ENCODE results near the gene ANKRD11. TPM values are rescaled to one million over a fixed set of nuclear protein-coding genes. Genes with fewer than 3 reads are reported as not detected.

Gene ANKRD11
- polyA plus RNA-seq, 1 donor = 72.7 TPM

DNA sequence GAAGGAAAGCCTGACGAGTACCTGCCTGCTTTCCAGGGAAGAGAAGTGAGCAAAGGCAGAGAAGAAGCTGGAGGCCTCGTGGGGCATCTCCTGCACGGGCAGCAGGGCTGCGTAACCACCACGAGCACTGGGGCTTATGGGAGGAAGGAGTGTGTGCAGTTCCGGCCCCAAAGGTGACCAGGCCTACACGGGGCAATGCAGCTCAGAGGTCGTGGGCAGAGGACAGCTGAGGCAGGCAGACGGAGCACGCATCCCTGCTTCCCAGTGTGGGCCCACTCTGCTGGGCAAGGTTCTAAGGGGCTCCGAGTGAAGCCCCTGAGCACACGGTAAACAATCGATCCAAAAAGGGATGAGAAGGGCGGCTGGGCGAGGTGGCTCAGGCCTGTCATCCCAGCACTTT, 109.7 kb downstream of the ANKRD11 start:
- DNase-seq = no peak

DNA sequence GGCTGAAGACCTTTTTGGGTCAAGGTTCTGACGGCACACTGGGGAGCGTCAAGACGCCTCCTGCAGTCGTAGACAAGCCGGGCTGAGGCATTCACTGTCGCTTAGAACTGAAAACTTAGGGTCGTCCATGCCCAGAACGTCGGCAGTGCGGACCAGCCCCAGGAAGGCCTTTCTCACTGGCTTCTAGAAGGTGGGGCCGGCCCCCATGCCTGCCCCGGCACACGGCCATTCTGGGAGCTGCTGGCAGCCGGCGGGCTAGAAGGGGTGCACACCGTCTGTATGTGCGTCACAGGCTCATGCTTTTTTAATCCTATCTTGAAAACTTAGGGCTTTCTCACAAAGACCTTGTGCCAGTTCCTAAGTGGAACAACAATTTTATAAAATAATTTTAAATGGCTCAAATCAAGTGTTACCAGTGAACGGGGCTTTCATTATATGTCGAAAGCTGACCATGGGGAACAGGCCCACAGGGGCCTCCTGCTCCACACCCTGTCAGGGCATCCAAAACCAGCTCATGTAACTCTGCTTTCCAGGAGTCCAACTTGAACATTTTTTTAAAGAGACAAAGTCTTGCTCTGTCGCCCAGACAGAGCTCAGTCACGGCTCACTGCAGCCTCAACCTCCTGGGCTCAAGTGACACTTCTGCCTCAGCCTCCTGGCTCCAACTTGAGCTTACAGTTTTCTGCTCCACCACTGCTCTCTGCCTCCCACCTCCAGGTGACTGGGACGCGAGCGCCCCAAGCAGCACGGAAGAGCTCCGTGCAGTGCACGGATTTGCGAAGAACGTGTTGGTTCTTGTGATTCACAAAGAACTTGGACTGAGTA, 111.2 kb downstream of the ANKRD11 start:
- no peak for DNase-seq

DNA sequence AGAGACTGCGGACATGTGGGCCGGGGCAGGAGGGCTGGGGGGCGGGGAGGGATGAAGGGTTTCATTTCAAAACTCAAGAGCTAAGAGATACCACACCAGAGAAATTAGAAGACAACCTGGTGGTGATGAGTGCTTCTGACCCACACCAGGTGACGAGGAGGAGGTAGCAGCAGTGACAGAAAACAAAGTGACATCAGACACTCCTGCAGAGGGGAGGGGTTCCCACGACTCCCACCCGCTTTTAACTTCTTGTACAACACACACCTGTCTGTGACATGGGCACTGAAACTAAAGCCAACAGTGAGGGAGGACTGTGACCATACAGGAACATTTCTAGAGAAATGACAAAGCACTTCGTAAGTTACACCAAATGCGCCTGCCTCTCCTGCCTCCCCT, 112.9 kb downstream of the ANKRD11 start:
- DNase-seq = no peak

DNA sequence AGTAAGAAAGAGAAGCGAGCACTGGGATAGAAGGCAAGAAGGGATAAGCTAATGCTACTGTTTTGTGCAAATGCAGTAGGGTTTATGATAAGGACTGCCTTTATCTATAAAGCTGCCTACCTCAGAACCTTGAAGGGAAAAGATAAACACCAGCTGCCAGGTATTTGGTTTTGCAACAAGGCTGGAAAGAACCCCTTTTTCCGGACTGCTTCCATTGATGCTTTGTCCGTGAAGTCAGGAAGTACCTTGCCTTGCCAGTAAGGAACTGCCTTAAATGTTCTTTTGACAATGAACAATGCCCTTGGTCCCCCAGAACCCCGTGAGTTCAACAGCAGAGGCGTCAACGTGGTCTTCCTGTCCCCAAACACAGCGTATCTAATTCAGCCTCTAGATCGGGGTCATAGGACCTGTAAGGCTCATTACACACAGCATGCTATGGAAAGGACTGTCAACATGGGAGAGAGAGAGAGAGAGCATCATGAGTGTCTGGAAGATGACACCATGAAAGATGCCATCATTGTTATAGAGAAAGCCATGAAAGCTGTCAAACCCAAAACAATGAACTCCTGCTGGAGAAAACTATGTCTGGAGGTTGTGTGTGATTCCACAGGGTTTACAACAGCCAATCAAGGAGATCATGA, 113.4 kb downstream of the ANKRD11 start:
- no peak for DNase-seq

DNA sequence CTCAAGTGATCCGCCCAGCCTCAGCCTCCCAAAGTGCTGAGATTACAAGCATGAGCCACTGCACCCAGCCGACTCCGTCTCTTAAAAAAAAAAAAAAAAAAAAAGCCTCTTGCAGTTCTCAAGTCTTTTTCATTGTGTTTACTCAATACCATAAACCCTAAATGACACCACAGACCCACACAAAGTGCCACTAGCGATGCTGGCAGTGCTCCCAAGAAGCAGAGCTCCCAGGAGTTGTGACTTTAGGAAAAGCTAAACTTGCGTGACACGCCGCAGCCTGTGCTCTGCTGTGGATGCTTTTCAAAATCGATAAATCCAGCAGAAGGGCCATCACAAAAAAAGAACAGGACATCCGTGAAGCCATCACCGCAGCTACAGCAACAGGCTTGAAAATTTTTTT, 114.7 kb downstream of the ANKRD11 start:
- no peak for DNase-seq

DNA sequence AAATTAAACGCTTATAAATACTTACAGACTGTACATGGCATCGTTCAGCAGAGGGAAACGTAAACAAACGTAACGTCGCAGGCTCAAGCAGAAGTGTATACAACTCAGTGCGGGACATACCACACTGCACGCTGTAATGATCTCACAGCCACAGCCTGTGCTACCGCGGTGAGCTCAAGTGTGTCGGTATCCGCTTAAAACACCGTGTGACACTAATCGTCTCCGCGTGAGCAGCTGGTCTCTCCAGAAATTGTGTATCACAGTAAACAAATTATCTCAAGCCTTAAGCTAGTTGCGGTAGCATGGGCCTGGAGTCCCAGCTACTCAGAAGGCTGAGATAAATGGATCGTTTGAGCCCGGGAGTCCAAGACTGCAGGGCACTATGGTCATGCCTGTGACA, 115.3 kb downstream of the ANKRD11 start:
- no peak for DNase-seq

DNA sequence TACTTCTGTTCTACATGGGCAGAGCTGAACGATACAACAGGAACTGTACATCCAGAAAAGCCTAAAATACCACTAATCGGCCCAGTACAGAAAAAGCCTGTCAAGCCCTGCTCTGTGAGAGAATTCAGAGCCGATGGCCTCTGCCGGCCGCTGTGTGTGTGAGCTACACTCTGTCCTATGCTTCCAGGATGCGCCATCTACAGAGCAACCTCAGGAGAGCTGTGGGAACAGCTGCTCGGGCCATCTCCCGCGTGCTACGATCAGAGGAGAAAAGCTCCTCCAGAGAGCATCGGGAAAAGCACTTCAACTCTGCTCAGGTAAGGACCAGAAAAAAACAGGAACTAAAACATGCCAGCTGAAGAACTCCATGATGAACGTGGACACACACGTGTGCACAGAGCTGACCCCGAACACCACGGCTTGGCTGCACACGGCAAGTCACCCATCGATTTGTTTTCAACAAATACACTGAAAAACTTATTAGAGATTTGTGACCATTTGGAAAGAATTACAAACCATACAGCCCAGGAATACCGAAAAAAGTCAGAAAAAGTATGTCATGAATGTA, 115.9 kb downstream of the ANKRD11 start:
- DNase-seq = no peak

DNA sequence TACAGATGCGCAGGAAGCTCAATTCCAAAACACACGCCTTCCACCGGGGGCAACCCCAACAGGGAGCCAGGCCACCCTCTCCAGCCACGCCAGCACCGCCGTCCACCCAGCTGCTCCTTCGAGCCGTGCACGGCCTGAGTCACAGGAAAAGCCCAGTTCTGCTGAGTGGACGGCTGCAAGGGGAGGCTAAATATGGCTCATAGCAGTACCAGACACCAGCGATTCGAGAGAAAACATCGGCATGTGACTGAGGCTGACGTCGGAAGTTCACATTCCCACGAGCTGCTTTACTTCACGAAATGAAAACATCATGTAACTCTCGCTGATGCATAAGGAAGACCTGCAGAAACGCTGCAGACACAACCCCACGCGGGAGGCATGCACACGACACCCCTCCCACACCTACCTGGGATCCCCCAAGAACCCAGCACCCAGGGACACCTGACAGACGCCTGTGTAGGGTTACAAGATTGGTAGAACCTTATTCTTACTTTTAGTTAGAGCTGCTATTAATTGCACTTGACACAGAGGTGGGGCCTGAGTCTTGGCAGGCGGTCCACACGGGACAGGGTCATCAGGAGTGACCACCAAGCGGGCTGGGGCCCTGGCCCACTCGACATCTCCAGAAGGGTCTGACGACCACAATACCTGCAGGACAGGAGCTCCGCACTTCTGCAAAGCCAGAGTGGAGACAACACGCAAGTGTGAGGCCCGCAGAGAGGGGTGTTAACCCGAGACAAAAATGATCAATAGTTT, 116.8 kb downstream of the ANKRD11 start:
- no peak for DNase-seq

DNA sequence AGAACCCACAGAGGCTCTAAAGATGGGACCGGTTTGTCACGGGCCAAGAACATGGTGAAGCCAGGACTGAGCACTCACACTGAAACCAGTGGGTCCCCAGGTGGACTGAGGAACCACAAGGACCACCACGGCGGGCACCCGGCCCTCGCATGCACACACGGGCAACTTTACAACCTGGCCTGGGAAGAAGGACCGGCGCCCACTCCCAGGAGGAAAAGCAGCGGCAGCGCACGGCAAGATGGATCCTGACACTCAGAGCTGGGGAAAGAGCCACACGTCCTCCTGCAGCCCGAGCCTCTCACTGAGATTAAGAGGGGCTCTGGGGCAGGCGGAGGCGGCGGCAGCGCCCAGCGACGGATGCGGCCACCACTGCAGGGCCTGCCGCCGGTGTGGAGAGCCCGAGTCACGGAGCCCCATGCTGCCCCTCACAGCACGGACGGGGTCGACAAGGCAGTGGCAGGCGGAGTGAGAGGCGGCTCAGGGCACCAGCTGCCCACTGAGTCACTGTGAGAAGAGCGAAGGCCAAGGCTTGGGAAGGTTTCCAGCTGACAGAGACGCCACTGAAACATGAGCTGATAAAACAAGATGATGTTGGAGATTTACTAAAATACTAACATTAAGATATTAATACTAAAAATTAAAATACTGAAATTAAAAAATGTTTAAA, 118.3 kb downstream of the ANKRD11 start:
- no peak for DNase-seq

DNA sequence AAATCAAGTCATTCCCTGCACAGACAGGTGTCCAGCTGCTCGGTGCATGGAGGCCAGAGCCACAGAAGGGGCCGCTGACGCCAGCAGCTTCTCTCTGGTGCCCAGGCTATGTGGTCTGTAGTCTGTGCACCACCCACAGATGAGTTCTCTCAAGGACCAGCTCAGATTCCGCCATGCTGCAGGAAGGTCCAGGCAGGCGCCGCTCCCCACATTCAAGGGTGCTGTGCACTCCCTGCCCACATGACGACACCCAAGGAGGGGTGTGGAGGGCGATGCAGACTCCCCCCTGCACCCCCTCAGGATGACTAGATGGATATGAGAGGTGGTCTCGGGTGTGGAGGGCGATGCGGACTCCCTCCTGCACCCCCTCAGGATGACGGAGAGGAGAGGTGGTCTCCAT, 119.0 kb downstream of the ANKRD11 start:
- no peak for DNase-seq

DNA sequence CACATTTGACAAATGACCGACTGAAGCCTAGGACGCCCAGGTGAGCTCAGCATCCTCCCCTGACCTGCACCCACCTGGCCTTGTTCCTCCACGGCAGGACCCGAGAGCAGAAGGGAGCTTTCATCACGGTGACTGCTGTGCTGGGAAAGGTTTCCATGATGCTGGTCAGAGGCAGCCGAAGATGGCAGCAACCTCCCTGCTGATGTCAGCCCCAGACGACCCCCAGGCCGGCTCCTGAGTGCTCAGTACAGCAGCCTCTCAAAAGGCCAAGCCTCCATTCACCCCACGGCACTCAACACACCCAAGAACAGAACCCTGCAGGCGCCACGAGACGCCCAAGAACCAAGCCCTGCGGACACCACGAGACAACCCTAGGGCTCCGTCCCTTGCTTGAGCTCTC, 119.8 kb downstream of the ANKRD11 start:
- no peak for DNase-seq

DNA sequence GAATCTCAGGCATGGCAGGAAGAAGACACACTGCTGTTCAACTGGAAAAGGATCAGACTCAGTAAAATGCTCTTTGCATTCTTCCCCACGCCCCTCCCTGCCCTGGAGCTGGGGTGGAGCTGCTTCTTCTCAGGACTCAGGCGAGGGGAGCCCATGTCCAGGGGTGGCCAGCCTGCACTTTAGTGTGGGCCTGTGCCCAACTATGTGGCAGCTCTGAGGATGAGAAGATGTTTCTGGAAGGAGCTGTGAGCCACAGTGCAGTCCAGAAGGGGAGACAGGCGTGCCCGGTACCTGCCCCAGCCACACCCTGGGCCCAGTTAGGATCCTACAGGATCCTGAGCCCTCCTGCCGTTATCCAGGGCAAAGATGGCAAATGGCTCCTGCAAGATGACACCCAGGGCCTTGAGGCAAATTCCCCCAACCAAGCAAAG, 120.3 kb downstream of the ANKRD11 start:
- DNase-seq = no peak

DNA sequence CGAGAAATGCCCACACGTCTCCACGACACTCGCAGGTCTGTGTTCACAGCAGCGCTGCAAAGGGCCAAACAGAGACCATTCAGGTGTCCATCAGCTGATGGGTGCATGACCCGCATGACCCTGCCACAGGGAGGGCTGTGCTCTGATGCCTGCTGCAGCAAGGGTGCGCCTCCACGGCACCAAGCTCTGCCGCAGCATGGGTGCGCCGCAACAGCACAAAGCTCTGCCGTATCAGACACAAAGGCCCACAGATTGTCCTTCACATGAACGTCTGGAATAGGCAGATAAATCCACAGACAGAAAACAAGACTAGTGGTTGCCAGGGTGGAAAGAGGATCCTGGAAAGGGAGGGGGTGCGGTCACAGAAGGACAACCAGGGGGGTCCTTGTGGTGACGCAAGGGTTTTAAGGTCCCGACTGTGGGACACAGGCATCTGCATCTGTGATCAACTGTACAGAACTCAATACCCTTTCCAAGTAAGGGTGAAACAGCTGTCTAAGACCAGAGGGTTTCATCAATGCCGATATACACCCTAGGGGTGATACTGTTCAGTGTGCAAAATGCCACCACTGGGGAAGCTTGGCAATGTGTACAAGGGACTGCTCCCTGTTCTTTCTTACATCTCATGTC, 121.0 kb downstream of the ANKRD11 start:
- DNase-seq = no peak

DNA sequence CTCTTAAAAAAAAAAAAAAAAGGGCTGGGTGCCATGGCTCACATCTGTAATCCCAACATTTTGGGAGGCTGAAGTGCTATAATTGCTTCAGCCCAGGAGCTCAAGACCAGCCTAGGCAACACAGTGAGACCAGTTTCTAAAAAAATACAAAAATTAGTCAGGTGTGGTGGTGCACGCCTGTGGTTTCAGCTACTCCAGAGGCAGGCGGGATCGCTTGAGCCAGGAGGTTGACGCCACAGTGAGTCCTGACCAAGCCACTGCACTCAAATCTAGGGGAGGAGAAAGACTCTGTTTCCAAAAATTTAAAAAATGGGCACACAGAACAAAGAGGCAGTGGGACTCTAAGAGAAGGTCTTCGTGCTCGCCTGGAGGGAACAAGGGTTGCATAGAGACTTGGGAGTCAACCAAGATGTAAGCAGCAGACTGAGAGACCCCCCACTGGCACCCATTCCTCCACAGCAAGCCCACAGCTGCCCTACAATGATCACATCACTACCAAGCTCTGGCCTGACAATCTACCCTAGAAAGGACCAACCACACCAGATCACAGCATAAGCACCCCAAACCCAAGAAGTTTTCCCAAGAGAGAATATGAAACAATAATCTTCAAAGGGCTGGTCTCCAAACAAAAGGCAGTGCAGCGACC, 121.6 kb downstream of the ANKRD11 start:
- no peak for DNase-seq

DNA sequence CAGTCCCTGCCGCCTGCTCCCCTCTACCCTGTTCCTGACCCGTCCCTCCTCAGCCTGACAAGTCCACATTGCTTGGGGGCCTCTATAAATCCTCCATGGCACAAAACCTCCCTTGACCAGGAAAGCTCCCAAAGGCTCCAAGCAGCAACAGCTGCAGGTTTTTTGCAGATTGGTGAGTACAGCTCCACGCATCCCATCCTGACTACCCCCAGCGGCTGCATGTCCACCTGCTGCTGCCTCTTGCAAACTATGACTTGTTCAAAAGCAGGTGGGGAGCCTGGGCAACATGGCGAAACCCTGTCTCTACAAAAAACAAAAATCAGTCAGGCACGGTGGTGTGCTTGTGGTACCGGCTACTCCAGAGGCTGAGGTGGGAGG, 122.8 kb downstream of the ANKRD11 start:
- no peak for DNase-seq

DNA sequence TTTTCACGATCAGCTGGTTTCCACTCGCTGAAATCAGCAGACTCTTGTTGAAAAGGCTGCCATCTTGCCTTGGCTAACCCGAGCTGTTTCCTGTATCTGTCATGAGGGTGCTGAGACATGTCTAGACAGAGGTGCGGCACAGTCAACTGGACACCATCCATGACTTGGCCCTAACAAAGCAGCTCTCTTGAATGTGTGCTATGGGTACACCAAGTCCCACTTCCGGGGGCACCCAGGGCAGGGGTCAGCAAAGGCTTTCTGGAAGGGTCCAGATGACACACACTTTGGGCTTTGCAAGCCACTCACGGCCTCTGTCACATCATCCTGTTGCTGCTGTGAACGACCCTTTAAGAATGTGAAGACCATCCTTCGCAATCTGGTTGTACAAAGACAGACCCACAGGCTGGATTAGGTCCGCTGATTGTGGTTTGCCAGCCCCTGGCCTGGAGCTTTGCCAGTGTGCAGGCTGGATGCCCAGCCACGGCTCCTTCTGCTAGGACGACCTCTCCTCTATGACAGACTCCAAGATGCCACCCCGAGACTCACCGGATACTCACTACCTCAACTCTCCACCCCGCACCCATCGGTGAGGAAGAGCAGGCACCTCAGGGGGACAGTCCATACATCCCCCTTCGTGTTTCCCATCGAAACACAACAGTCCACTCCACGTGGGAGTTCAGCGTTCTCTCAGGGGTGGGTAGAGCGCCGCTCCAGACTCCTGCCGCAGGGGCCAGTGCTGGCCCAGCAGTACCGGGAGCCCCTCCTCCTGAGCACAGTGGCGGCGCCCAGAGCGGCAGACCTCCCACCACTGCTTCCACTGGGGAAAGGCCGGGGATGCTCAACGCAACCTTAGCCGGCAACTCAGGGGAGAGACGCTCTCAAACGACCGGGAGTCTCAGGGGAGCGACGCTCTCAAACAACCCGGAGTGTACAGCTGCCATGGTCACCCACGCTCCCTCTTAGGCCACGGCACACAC, 123.5 kb downstream of the ANKRD11 start:
- no peak for DNase-seq

DNA sequence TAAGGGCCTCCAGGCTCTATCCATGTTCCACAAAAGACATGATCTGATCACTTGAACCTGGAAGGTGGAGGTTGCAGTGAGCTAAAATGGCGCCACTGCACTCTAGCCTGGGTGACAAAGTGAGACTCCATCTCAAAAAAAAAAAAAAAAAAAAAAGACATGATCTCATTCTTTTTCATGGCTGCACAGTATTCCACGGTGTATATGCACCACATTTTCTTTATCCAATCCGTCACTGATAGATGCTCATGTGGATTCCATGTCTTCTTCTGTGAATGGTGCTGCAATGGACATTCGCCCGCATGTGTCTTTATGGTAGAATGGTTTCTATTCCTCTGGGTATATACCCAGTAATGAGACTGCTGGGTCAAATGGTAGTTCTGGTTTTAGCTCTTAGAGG, 124.4 kb downstream of the ANKRD11 start:
- DNase-seq = no peak

DNA sequence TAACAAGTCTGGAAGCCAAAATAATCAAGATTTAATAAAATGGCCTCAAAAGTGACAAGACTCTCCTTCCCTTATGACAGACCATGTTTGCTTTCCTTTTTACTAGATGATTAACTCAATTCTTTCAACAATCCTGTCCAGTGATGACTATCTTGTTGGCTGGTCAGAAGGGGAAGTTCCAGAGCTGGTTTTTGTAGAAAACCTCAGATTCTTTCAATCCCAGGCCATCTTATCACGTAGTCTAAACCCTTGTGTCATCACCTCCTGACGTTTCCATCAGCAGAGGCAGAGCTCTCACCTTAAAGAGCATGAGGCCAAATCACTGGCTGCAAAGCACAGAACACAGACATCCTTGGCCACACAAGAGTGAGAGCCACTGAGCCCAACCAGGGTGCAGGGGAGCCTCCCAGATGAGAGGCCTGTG, 125.3 kb downstream of the ANKRD11 start:
- DNase-seq = no peak

DNA sequence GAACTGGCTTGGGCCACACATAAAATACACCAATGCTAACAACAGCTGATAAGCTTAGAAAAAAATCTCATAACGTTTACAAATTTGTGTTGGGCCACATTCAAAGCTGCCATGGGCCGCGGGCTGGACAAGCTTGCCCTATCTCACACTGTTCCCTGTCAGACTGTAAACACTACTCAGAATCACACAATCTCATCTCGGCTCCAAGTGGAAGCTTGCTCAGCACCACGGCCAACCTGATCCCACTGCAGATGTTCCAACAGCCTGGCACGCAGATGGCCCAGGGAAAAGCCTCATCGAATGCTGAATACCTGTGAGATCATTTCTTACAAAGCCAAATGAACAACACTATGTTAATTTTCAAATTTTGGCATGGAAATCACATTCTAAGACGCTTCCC, 125.8 kb downstream of the ANKRD11 start:
- DNase-seq = no peak

DNA sequence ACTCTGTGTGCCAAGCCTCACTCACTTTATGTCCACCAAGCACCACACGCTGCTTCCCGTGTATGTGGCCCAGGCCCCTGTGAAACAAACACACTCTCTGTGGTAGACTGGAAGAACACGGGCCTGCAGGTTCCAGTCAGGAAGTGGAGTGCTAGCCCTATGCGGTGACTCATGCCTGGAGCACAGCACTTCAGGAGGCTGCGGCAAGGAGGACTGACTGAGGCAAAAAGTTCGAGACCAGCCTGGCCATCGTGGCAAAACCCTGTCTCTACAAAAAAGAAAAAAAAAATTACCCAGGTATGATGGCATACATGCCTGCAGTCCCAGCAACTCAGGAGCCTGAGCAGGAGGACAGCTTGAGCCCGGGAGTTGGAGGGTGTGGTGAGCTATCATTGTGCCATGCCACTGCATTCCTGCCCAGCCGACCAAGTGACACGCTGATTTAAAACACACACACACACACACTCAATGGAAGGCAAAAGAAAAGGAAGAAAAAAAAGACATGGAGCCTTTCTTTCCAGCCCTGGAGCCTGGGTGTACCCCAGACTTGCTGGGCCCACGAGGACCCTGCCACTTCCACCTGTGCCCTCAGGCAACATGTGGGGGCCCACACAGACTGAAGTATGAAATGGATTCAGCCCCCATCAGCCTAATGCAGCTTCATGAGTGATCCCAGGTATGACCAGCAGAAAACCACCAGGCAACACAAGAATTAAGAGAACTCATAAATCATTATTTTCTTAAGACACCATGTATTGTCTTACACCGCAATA, 126.6 kb downstream of the ANKRD11 start:
- no peak for DNase-seq

Measured in hindlimb muscle (tissue), 1 donor.